Uterus (tissue), 2 donors: ENCODE data around the gene ZFAND3.

Source experiments
- POLR2A ChIP-seq, 2 donors: fragments of 450-650 bp; IDR thresholded peaks; one replicate each; pipeline ENCODE4 v1.6.1; 2016; ENCODE audit warnings: antibody characterized with exemption in 2 of 2, mild to moderate bottlenecking in 1 of 2, moderate library complexity in 1 of 2
- TF ChIP-seq, protein P1 (sequence below), 4 experiments: fragments of 200-600 bp in 2 of 4; fragments of 450-650 bp in 2 of 4; sonication (generic) in 2 of 4; IDR thresholded peaks; one replicate each; pipeline ENCODE4 v1.5.1; 2016 to 2019; ENCODE audit warnings: antibody characterized with exemption in 4 of 4, mild to moderate bottlenecking in 2 of 4, moderate library complexity in 1 of 4

DNA sequence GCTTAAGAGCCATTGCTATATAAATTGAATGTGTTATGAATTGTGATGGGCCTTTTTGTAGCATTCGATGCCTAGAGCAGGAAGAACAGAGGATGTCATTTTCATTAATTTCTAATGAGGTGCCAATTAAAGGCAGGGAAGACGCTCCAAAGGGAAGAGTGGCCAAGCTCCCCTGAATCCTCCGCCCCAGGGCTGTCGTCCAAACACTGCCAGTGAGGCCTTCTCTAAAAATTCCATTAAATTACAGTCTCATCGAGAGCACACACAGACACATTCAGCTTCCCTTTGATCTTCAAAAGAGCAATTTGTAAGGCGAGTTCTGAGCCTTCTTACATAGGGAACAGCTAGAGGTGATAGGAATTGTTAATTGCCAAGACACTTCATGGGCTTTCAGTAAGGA is 300.0 kb downstream of the ZFAND3 start:
- TF ChIP-seq, protein P1, sequence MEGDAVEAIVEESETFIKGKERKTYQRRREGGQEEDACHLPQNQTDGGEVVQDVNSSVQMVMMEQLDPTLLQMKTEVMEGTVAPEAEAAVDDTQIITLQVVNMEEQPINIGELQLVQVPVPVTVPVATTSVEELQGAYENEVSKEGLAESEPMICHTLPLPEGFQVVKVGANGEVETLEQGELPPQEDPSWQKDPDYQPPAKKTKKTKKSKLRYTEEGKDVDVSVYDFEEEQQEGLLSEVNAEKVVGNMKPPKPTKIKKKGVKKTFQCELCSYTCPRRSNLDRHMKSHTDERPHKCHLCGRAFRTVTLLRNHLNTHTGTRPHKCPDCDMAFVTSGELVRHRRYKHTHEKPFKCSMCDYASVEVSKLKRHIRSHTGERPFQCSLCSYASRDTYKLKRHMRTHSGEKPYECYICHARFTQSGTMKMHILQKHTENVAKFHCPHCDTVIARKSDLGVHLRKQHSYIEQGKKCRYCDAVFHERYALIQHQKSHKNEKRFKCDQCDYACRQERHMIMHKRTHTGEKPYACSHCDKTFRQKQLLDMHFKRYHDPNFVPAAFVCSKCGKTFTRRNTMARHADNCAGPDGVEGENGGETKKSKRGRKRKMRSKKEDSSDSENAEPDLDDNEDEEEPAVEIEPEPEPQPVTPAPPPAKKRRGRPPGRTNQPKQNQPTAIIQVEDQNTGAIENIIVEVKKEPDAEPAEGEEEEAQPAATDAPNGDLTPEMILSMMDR (IDR thresholded peaks at IDR 0.05): no peak
- no peak for TF ChIP-seq POLR2A (IDR thresholded peaks at IDR 0.05)
